NT2/D1 (cell line): Measurements from ENCODE around the gene CACNA1D.
A peak's percentile ranks its signal among the peaks of the same experiment; 100 is the strongest.
"Not testable (repeated sequence)": the region's sequence is repeated elsewhere in the genome, so short reads cannot be mapped to it uniquely, and the experiment has no call there.

ENCODE experiments used
- DNase-seq: peaks from one replicate; pipeline ENCODE4 v3.0.0-alpha.2; 2011; ENCODE audit warnings: low read depth, low spot score
- H3K27me3 ChIP-seq: 2 replicates; pipeline ENCODE4 v1.6.0; 2011; ENCODE audit warnings: mild to moderate bottlenecking; ENCODE audit not compliant: insufficient read length, insufficient read depth
- H3K36me3 ChIP-seq: 2 replicates; pipeline ENCODE4 v1.6.1; 2011; ENCODE audit warnings: mild to moderate bottlenecking, low read length, mixed read lengths; ENCODE audit not compliant: insufficient read depth, insufficient read length
- H3K4me1 ChIP-seq: 2 replicates; pipeline ENCODE4 v1.5.1; 2011; ENCODE audit not compliant: insufficient read depth, insufficient read length
- H3K4me3 ChIP-seq: 2 replicates; pipeline ENCODE4 v1.5.1; 2011; ENCODE audit warnings: low read depth; ENCODE audit not compliant: insufficient read length
- H3K9ac ChIP-seq: 2 replicates; pipeline ENCODE4 v1.6.0; 2011; ENCODE audit warnings: low read depth; ENCODE audit not compliant: insufficient read length
- H3K9me3 ChIP-seq: 2 replicates; pipeline ENCODE4 v1.5.1; 2011; ENCODE audit warnings: mild to moderate bottlenecking, low read length; ENCODE audit not compliant: insufficient read depth
- SUZ12 ChIP-seq: IDR thresholded peaks from 2 replicates; pipeline ENCODE4 v1.6.1; 2011; ENCODE audit not compliant: insufficient read length, insufficient read depth; ENCODE audit errors: extremely low read depth
- YY1 ChIP-seq: IDR thresholded peaks from 2 replicates; pipeline ENCODE4 v1.6.1; 2011; ENCODE audit not compliant: insufficient read length, insufficient read depth
- ZNF274 ChIP-seq: IDR thresholded peaks from 2 replicates; pipeline ENCODE4 v1.6.1; 2011; ENCODE audit warnings: mild to moderate bottlenecking, low read depth, low read length

The CACNA1D gene

DNA sequence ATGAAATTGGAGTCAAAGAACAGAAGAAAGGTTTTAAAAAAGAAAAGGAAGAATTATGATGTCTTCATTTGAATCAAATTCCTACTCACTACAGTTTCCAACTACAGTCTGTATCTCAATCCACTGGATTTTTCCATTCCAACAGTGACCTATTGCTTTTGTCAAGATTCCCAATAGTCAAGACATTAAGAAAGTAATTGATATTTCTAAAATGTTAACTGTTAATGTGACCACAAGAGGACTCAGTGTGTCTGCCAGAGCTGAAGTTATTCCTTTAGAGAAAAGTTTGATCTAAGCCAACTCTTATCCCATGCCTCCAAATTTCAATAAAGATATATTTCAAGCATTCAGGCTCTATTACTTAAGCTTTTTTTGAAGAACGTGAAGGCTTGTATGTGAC is 163.2 kb downstream of the CACNA1D start:
- Histone ChIP-seq H3K36me3 (no peaks in the 10 kb centered on the region), H3K4me1 (no peaks in the 10 kb centered on the region), H3K27me3 (no peaks in the 10 kb centered on the region), H3K4me3 (no peak overlapping the region), H3K9me3 (peaks cover 43% of the 10 kb centered on the region), H3K9ac (no peak overlapping the region)
- TF ChIP-seq SUZ12 = no peak
- TF ChIP-seq ZNF274 = no peak
- no peak for TF ChIP-seq YY1
- DNase-seq = no peak

DNA sequence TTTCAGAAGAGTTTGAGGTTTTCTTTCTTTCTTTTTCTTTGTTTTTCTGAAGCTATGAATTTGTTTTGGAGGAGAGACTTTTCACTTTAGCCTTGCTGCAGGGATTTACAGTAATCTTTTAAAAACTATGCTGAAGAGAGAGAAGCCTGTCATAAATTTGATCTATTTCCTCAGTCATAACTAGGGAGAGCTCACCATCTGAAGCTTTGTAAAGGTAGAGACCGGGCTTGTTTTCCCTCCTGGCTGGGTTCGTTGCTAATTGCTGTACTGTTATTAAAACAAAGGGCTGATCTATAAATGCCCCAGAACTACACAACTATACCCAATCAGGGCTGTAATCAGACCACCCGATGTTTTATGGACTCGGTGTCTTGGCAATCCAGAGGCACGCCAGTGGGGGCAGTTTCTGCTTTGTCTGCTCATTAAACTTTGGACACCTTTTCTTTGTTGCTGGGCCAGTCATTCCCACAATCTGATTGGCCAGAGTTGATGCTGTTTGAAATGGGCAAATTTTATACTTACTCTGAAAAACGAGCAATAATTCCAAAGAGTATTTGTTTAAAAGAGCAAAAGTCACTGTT is 164.3 kb downstream of the CACNA1D start:
- TF ChIP-seq ZNF274 = no peak
- TF ChIP-seq SUZ12 = no peak
- TF ChIP-seq YY1 = no peak
- no peak for DNase-seq
- Histone ChIP-seq H3K4me3 (no peak overlapping the region), H3K9me3 (peaks cover 43% of the 10 kb centered on the region), H3K4me1 (no peaks in the 10 kb centered on the region), H3K9ac (no peak overlapping the region), H3K36me3 (no peaks in the 10 kb centered on the region), H3K27me3 (no peaks in the 10 kb centered on the region)

DNA sequence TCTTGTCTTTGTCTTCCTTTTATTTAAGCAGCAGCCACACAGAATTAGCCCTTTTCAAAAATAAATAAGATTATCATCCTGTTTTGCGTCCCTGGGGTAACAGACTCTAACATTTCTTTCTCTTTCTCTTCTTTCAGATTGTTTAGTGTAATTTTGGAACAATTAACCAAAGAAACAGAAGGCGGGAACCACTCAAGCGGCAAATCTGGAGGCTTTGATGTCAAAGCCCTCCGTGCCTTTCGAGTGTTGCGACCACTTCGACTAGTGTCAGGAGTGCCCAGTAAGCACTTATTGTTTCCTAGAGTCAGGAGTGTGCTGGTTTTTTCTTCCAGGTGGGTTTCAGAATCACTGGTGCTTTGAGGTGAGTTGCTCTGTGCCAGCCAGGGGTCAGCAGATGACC is 165.6 kb downstream of the CACNA1D start:
- no peaks in the 10 kb centered on the region for H3K27me3 ChIP-seq
- H3K9me3 ChIP-seq = peaks cover 43% of the 10 kb centered on the region
- H3K4me3 ChIP-seq = no peak overlapping the region
- H3K36me3 ChIP-seq = no peaks in the 10 kb centered on the region
- no peaks in the 10 kb centered on the region for H3K4me1 ChIP-seq
- TF ChIP-seq YY1 (no peak), ZNF274 (no peak), SUZ12 (no peak)
- no peak for DNase-seq
- no peak overlapping the region for H3K9ac ChIP-seq

DNA sequence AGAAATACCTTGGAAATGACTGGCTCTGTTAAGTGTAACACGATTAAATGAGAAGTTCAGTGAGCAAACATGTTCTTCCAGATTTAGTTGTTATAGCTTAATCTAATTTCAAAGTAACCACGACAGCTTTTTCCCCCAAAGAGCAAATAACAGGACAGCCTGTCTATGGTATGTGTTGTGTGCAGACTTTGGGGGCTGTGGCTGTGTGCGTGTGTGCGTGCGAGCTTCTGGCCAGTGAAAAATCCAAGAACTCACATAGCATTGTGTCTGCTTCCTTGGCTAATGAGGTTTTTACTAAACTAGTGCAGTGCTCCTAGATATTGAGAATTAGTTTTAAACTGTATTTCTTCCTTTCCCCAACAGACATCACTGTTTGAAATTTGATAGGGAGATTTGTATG is 167.1 kb downstream of the CACNA1D start:
- H3K9me3 ChIP-seq = peaks cover 43% of the 10 kb centered on the region
- DNase-seq = no peak
- H3K4me3 ChIP-seq = no peak overlapping the region
- no peaks in the 10 kb centered on the region for H3K36me3 ChIP-seq
- H3K4me1 ChIP-seq = no peaks in the 10 kb centered on the region
- H3K9ac ChIP-seq = no peak overlapping the region
- no peaks in the 10 kb centered on the region for H3K27me3 ChIP-seq
- peak; percentile 84 for TF ChIP-seq ZNF274
- no peak for TF ChIP-seq YY1

DNA sequence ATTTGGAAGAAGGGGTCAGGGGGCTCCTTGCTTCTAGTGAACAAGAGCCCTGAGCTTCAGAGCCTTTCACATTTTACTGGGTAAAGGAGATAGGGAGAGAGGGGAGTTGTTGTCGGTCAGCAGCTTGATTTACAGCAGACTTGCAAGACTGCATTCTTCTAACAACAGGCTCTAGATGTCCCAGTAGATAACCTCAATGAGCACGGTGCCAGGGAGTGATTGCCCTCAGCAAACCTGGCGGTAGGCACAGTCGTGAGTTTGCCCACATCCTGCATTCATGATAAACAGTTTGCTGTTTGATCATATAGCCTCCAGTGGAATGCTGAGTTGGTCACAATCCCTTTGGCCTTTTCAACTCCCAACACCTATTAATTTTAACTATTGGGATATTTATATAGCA is 170.4 kb downstream of the CACNA1D start:
- H3K4me3 ChIP-seq, H3K9ac ChIP-seq, H3K36me3 ChIP-seq, H3K4me1 ChIP-seq, DNase-seq, H3K27me3 ChIP-seq: not testable (repeated sequence)
- H3K9me3 ChIP-seq = peaks cover 36% of the 10 kb centered on the region

DNA sequence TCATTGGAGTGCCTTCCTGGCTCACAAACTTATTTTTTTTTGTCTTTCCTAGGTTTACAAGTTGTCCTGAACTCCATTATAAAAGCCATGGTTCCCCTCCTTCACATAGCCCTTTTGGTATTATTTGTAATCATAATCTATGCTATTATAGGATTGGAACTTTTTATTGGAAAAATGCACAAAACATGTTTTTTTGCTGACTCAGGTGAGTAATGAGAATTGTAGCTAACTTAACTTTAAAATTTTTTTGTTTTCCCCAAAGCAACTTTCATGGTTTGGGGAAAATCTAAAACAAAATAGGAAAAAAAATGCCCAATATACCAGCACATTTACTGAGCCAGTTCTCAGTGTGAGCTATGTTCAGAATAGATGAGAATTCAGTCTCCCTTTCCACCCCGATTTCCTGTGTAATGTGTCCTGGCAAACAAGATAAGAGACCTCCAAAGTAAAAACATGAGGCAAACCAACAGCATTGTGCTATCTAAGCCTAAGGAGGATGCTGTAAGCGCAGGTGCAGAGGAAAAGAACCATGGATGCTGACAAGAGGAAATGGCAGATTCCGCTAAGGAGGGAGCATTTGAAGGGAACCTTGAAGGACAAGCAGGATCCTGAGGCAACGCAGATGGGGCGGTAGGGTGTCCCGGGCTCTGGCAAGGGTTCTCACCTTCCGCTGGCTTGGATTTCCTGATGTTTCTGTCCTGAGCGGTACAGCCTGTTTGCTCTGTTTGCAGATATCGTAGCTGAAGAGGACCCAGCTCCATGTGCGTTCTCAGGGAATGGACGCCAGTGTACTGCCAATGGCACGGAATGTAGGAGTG is 171.4 kb downstream of the CACNA1D start:
- Histone ChIP-seq H3K9me3 (peaks cover 26% of the 10 kb centered on the region), H3K4me3 (no peak overlapping the region), H3K27me3 (no peaks in the 10 kb centered on the region), H3K4me1 (no peaks in the 10 kb centered on the region), H3K36me3 (no peaks in the 10 kb centered on the region), H3K9ac (no peak overlapping the region)
- no peak for DNase-seq
- TF ChIP-seq YY1 (no peak), ZNF274 (no peak), SUZ12 (no peak)

DNA sequence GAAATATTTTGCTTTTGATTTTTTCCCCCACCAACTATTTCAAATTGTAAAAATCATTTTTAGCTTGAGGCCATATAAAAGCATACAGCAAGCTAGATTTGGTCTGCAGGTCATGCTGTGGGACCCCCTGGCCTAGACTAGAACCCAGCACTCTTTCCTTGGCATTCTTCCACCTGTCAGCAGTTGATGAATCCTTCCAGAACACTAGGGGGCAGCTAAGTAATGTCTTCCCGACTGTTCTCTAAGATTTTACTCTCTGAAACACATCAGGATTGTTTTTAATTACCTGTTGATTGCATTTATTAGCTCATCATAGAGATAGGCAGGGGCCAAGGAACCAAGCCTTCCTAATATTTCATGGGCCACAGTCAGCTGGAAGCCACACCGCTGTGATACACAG is 174.5 kb downstream of the CACNA1D start:
- H3K9ac ChIP-seq = no peak overlapping the region
- H3K27me3 ChIP-seq = no peaks in the 10 kb centered on the region
- H3K4me3 ChIP-seq = no peak overlapping the region
- no peaks in the 10 kb centered on the region for H3K36me3 ChIP-seq
- TF ChIP-seq ZNF274 (no peak), YY1 (no peak), SUZ12 (no peak)
- H3K4me1 ChIP-seq = no peaks in the 10 kb centered on the region
- DNase-seq = no peak
- no peaks in the 10 kb centered on the region for H3K9me3 ChIP-seq
